Coronary artery (tissue), 2 donors: Measurements from ENCODE around the gene CDH24.
A peak's percentile ranks its signal among the peaks of the same experiment; 100 is the strongest.

Experiments used
- DNase-seq: peaks from one replicate; pipeline ENCODE4 v3.0.0-alpha.2; 2017; ENCODE audit warnings: low spot score
- H3K27ac ChIP-seq, 2 donors: fragments of 200-600 bp; sonication (generic); one replicate each; pipeline ENCODE4 v1.5.1; 2016 to 2019
- H3K4me3 ChIP-seq: fragments of 200-600 bp; sonication (generic); 2 replicates; pipeline ENCODE4 v1.5.1; 2016; ENCODE audit warnings: mild to moderate bottlenecking, moderate library complexity
- CTCF ChIP-seq: fragments of 200-600 bp; sonication (generic); IDR thresholded peaks from one replicate; pipeline ENCODE4 v1.5.1; 2019; ENCODE audit warnings: antibody characterized with exemption

Gene CDH24

DNA sequence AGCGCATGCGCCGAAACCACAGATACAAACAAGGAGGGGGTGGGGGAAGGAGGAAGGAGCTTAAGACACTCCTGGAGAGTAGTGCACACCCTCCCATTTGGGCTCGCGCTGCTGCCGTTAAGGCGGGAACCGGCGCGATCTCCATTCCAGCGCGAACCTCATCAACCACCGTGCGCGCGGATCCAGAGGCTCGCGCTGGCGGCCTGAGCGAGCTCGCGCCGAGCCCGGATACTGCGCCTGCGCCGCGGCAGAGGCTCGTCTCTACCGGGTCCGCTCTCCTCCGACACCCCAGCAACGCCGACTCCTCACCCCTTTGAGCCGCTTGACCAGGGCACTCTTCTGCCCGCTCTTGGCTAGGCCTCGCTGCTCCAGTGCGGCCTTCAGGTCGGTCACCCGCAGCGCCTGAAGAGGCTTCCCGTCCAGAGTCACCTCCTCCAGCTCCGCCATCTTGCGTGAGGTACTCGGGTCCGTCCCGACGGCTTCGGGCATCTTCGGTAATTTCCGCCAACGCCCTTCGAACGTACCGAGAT is 37.4 kb upstream of the CDH24 start, which contains the start of gene ACIN1:
TSS of gene ACIN1 (minus strand) at position 471 of the 530 bp plus-strand sequence. CDS start at position 447, 24 bp downstream.
- Histone ChIP-seq H3K27ac (peak within 1 kb of the TSS; percentile 98 to 99), H3K4me3 (peak within 1 kb of the TSS; percentile 91)
- TF ChIP-seq CTCF = no peak
- no peak for DNase-seq

- H3K27ac ChIP-seq = peak overlapping the region; percentile 98 to 99
- peak; percentile 45 for DNase-seq
- peak overlapping the region; percentile 88 for H3K4me3 ChIP-seq
- no peak for TF ChIP-seq CTCF
Measured at GRCh38 chr14:23093991-23094665, 36.8 kb upstream of the CDH24 start.

GRCh38 chr14:23093526-23093925 is 36.2 kb upstream of the CDH24 start:
- H3K4me3 ChIP-seq = peak overlapping the region; percentile 88
- H3K27ac ChIP-seq = no peak overlapping the region
- TF ChIP-seq CTCF = no peak
- no peak for DNase-seq

DNA sequence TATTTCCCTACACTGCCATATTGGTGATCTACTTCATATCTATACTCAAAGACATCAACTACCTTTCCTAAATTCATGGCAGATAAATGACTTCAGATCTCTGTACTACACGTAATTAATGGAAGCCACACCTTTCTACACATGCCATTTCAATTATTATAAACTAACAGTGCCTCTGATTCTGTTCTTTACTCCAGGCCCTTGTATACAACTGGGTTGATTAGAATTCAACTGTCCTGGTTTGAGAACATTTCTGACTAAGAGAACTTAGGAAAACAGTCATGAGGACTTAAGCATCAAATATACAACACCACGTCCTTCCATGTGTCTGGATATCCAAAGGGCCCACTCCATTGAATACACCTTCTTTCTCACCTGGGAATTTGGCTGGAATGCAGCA is 35.8 kb upstream of the CDH24 start:
- Histone ChIP-seq H3K4me3 (peak overlapping the region; percentile 88), H3K27ac (no peak overlapping the region)
- no peak for TF ChIP-seq CTCF
- DNase-seq = no peak

- no peak overlapping the region for H3K27ac ChIP-seq
- no peak for DNase-seq
- H3K4me3 ChIP-seq = no peak overlapping the region
- TF ChIP-seq CTCF = no peak
Measured at GRCh38 chr14:23091294-23092225, 34.2 kb upstream of the CDH24 start.

DNA sequence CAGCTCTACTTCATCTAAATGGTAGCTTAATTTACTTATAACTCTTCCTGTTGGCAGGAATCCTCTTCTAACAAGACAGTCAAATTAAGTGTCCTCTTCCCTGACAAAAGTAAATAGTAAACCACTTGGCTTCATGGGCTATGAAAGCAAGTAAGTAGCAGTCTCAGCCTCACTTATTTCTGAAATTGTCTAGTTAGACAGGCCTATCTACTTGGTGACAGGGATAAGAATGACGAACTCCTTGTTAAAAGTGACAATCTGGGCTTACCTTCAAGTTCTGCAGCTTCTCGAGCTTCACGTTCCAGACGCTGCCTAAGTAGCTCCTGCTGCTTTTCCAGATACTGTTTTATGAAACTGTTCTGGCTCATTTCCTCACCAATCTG is 32.9 kb upstream of the CDH24 start:
- Histone ChIP-seq H3K4me3 (no peak overlapping the region), H3K27ac (no peak overlapping the region)
- DNase-seq = no peak
- no peak for TF ChIP-seq CTCF
